Vagina (tissue), 2 donors: ENCODE measurements around the gene STK39.

Experiments used
- POLR2A ChIP-seq, 2 donors: fragments of 450-650 bp; IDR thresholded peaks; one replicate each; pipeline ENCODE4 v1.6.1; 2017; ENCODE audit warnings: antibody characterized with exemption in 2 of 2, mild to moderate bottlenecking in 2 of 2, moderate library complexity in 2 of 2
- POLR2AphosphoS5 ChIP-seq, 2 donors: sonication (generic); formaldehyde crosslinking; IDR thresholded peaks; one replicate each; pipeline ENCODE4 v1.9.0; 2017; ENCODE audit warnings: antibody characterized with exemption in 2 of 2, mild to moderate bottlenecking in 2 of 2, low read depth in 1 of 2; ENCODE audit not compliant: insufficient read depth in 1 of 2
- TF ChIP-seq, protein P1 (sequence below), 3 experiments: fragments of 450-650 bp in 2 of 3; fragments of 200-600 bp in 1 of 3; sonication (generic) in 1 of 3; IDR thresholded peaks; one replicate each; pipeline ENCODE4 v1.5.1; 2017 to 2019; ENCODE audit warnings: antibody characterized with exemption in 3 of 3, mild to moderate bottlenecking in 2 of 3, moderate library complexity in 2 of 3

DNA sequence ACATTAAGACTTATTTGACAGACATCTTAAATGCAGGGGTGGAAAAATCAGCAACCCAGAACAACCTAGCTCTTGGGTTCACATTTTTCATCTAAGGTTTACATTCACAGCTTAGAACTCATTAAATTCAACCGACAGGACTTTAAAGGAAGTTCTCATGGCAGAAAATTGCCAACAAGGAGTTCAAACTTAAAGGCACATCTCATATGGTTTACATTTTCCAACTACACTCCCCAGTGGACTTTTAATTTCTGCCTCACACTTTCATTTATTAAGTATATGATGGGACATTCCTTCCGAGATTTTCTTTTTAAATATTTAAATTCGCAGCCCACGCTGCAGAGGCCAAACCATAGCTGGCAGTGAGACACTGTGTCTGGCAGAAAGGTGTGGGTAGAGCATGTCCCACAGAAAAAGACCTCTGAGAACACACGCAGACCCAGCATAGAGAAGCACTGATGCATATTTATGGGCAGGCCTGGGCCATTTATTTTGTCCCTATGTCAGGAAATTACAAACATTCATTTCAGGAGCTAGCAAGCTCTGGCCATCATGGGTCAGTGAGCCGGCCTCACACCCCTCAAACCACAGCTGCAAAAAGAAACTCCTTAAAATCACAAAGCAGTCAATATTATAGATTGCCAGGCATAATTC, 46.3 kb downstream of the STK39 start:
- TF ChIP-seq, protein P1, sequence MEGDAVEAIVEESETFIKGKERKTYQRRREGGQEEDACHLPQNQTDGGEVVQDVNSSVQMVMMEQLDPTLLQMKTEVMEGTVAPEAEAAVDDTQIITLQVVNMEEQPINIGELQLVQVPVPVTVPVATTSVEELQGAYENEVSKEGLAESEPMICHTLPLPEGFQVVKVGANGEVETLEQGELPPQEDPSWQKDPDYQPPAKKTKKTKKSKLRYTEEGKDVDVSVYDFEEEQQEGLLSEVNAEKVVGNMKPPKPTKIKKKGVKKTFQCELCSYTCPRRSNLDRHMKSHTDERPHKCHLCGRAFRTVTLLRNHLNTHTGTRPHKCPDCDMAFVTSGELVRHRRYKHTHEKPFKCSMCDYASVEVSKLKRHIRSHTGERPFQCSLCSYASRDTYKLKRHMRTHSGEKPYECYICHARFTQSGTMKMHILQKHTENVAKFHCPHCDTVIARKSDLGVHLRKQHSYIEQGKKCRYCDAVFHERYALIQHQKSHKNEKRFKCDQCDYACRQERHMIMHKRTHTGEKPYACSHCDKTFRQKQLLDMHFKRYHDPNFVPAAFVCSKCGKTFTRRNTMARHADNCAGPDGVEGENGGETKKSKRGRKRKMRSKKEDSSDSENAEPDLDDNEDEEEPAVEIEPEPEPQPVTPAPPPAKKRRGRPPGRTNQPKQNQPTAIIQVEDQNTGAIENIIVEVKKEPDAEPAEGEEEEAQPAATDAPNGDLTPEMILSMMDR (IDR thresholded peaks at IDR 0.05), result no peak
- TF ChIP-seq POLR2A (IDR thresholded peaks at IDR 0.05) (no peak), POLR2AphosphoS5 (IDR thresholded peaks at IDR 0.05; ENCODE audit: insufficient read depth in 1 of 2, low read depth in 1 of 2) (no peak)
